ENCODE measurements around the gene SDHA.
"Not testable (repeated sequence)": the region's sequence is repeated elsewhere in the genome, so short reads cannot be mapped to it uniquely, and the experiment has no call there.

Gene SDHA

GRCh38 chr5:297991-298736 lies 80.0 kb downstream of the SDHA start:
- H2AFZ ChIP-seq (ENCODE audit: low read depth, low read length, severe bottlenecking); H3K4me2 ChIP-seq (ENCODE audit: low read depth, low read length, poor library complexity, severe bottlenecking); H3K9me2 ChIP-seq (replicated peaks; ENCODE audit: insufficient read depth, low read length); H3K27ac ChIP-seq (ENCODE audit: low read depth, low read length); H3K9me3 ChIP-seq (ENCODE audit: insufficient read depth, low read length); H3K27me3 ChIP-seq (ENCODE audit: low read length); H3K4me3 ChIP-seq (ENCODE audit: insufficient read depth, low read length, poor library complexity, severe bottlenecking); H3K36me3 ChIP-seq (ENCODE audit: low read length); H3K79me2 ChIP-seq (ENCODE audit: insufficient read depth, low read length); H3K9ac ChIP-seq (ENCODE audit: low read length); H4K20me1 ChIP-seq (ENCODE audit: low read depth, low read length); H3F3A ChIP-seq (ENCODE audit: insufficient read depth): not testable (repeated sequence)

- Histone ChIP-seq H3K4me3 (ENCODE audit: insufficient read depth, low read length, poor library complexity, severe bottlenecking) (no peak overlapping the region), H3K27ac (ENCODE audit: low read depth, low read length) (no peak overlapping the region), H3K9me2 (replicated peaks; ENCODE audit: insufficient read depth, low read length) (no peaks in the 10 kb centered on the region), H4K20me1 (ENCODE audit: low read depth, low read length) (no peaks in the 10 kb centered on the region), H3K27me3 (ENCODE audit: low read length) (no peaks in the 10 kb centered on the region), H3K9ac (ENCODE audit: low read length) (no peak overlapping the region), H3K4me2 (ENCODE audit: low read depth, low read length, poor library complexity, severe bottlenecking) (no peak overlapping the region), H3K79me2 (ENCODE audit: insufficient read depth, low read length) (peaks cover 5% of the 10 kb centered on the region; the same call in 1 of the 2 replicates), H3K36me3 (ENCODE audit: low read length) (no peaks in the 10 kb centered on the region), H2AFZ (ENCODE audit: low read depth, low read length, severe bottlenecking) (no peak overlapping the region), H3K9me3 (ENCODE audit: insufficient read depth, low read length) (no peaks in the 10 kb centered on the region), H3F3A (ENCODE audit: insufficient read depth) (no peaks in the 10 kb centered on the region)
- TF ChIP-seq EZH2phosphoT487 (conservative IDR thresholded peaks at IDR 0.05; ENCODE audit: low read length) (no peak), CTCF (IDR thresholded peaks at IDR 0.05; ENCODE audit: insufficient read depth, low read length, poor library complexity, severe bottlenecking) (no peak)
Observed at GRCh38 chr5:298737-299125, 80.6 kb downstream of the SDHA start.

- not testable (repeated sequence) for H3K4me2 ChIP-seq (ENCODE audit: low read depth, low read length, poor library complexity, severe bottlenecking); H4K20me1 ChIP-seq (ENCODE audit: low read depth, low read length); H3K9me2 ChIP-seq (replicated peaks; ENCODE audit: insufficient read depth, low read length); H3K4me3 ChIP-seq (ENCODE audit: insufficient read depth, low read length, poor library complexity, severe bottlenecking); H3K9me3 ChIP-seq (ENCODE audit: insufficient read depth, low read length); H3K79me2 ChIP-seq (ENCODE audit: insufficient read depth, low read length); H3K27me3 ChIP-seq (ENCODE audit: low read length); H3K27ac ChIP-seq (ENCODE audit: low read depth, low read length); H3K36me3 ChIP-seq (ENCODE audit: low read length); H2AFZ ChIP-seq (ENCODE audit: low read depth, low read length, severe bottlenecking); H3F3A ChIP-seq (ENCODE audit: insufficient read depth); H3K9ac ChIP-seq (ENCODE audit: low read length)
Observed at GRCh38 chr5:299921-300320, 81.8 kb downstream of the SDHA start.

- not testable (repeated sequence) for H3K27me3 ChIP-seq (ENCODE audit: low read length); H3K36me3 ChIP-seq (ENCODE audit: low read length); H3F3A ChIP-seq (ENCODE audit: insufficient read depth); H2AFZ ChIP-seq (ENCODE audit: low read depth, low read length, severe bottlenecking); H3K9me3 ChIP-seq (ENCODE audit: insufficient read depth, low read length); H3K4me3 ChIP-seq (ENCODE audit: insufficient read depth, low read length, poor library complexity, severe bottlenecking); H3K9ac ChIP-seq (ENCODE audit: low read length); H4K20me1 ChIP-seq (ENCODE audit: low read depth, low read length); H3K4me2 ChIP-seq (ENCODE audit: low read depth, low read length, poor library complexity, severe bottlenecking); H3K79me2 ChIP-seq (ENCODE audit: insufficient read depth, low read length); H3K9me2 ChIP-seq (replicated peaks; ENCODE audit: insufficient read depth, low read length)
- 0 out of 2 replicates have a peak overlapping the region, but pooled peaks have one; percentile 58 for H3K27ac ChIP-seq (ENCODE audit: low read depth, low read length)
Observed at GRCh38 chr5:300691-301435, 82.7 kb downstream of the SDHA start.

GRCh38 chr5:302416-302815 lies 84.3 kb downstream of the SDHA start:
- not testable (repeated sequence) for H3K36me3 ChIP-seq (ENCODE audit: low read length); H3K4me3 ChIP-seq (ENCODE audit: insufficient read depth, low read length, poor library complexity, severe bottlenecking); H2AFZ ChIP-seq (ENCODE audit: low read depth, low read length, severe bottlenecking); H3K79me2 ChIP-seq (ENCODE audit: insufficient read depth, low read length); H3F3A ChIP-seq (ENCODE audit: insufficient read depth); H4K20me1 ChIP-seq (ENCODE audit: low read depth, low read length); H3K4me2 ChIP-seq (ENCODE audit: low read depth, low read length, poor library complexity, severe bottlenecking); H3K9ac ChIP-seq (ENCODE audit: low read length); H3K9me3 ChIP-seq (ENCODE audit: insufficient read depth, low read length); H3K27me3 ChIP-seq (ENCODE audit: low read length); H3K9me2 ChIP-seq (replicated peaks; ENCODE audit: insufficient read depth, low read length)
- H3K27ac ChIP-seq (ENCODE audit: low read depth, low read length): peak overlapping the region; percentile 58

All from SU-DHL-6 (cell line).